Measurements from ENCODE around the gene POLR3B. TPM values are rescaled to one million over a fixed set of nuclear protein-coding genes. Genes with fewer than 3 reads are reported as not detected.

The POLR3B gene
- total and polyA plus RNA-seq, 10 of the 15 experiments (the other 5 are each of a cell fraction or from before 2014, with no cell fraction given): 2.3 to 10.5 (median 8.0) TPM

DNA sequence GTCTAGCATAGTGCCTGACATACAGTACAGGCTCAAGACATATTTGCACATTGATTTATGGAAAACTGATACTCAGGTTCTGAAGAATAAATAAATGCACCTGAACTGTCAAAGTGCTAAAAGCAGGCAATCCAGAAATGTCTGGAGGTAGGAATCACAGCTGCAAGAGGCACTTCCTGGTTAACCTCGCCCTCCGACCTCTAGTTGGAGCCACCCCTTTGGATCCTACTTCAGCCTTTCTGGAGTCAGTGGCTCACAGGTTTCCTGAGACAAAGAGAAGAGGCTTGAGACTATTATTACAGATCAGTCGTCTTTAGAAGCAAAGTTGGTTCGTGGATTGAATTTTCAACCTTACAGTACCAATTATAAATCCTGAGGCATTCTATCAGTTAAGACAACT lies 42.0 kb upstream of the POLR3B start (continued):
- no peak for TF ChIP-seq RELA (IDR thresholded peaks at IDR 0.05; ENCODE audit: borderline replicate concordance, partially characterized antibody)

DNA sequence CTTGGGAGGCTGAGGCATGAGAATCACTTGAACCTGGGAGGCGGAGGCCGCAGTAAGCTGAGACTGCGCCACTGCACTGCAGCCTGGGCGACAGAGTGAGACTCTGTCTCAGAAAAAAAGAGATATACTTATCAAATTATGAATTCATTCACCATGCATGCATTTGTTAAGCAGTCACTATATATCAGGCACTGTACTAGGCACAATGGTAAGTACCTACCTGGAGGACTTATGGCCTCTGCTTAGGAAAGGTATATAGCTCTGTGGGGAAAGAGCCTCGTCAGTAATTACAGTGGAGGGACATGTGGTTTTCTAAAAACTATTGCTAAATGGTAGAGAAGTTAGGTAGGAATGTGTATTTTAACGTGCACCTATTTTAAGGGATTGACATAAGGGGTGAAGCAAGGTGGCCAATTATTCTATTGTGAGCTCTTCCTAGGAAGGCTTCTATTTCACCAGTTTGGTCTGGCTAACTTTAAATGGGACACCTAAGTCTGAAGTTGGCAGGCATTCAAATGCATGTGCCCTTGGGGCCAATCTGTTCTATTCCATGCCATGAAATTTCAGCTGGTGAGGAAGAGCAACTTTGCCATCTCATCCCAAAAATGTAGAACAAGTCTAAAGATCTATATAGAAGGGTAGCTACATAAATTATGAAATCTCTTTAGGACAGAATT lies 40.0 kb upstream of the POLR3B start:
- intact Hi-C loops (cut with micrococcal nuclease; ENCODE audit: unreplicated experiment) (no loop called here), in situ Hi-C loops (cut with MboI) (no loop called here)
- H3K27ac ChIP-seq (ENCODE audit: control insufficient read depth, insufficient read depth): no peak overlapping the region
- ATAC-seq (no peak), DNase-seq (ENCODE audit: low read depth, low spot score) (no peak), FAIRE-seq (no peak)
- no peak overlapping the region for H2AFZ ChIP-seq (ENCODE audit: control insufficient read depth, low read depth, low read length)
- ChIA-PET SMC1A (ENCODE audit: uncharacterized antibody, unreplicated experiment) (interaction anchor here (0.8 to 1.2 kb wide), 3 partner anchors 9 to 28 kb away, joined by 3 to 5 read pairs (median 5); no protein-coding TSS in a partner anchor), CTCF (interaction anchor here (0.8 to 1.1 kb wide), 3 partner anchors 9 to 90 kb away, joined by 3 to 4 read pairs (median 4); partner anchors contain the start of gene POLR3B), POLR2A (no interaction called here), RAD21 (ENCODE audit: unreplicated experiment) (interaction anchor here (1.0 kb wide), 1 partner anchor 40 kb away, joined by 3 read pairs; no protein-coding TSS in a partner anchor)
- H3K4me1 ChIP-seq (ENCODE audit: control insufficient read depth, insufficient read depth, low read length): no peaks in the 10 kb centered on the region
- no peaks in the 10 kb centered on the region for H3K36me3 ChIP-seq (ENCODE audit: control insufficient read depth in 2 of 2, insufficient read depth in 2 of 2, low read length in 1 of 2)
- no peak overlapping the region for H3K4me3 ChIP-seq
- no peak overlapping the region for H3K9ac ChIP-seq (ENCODE audit: control insufficient read depth, insufficient read depth, low read length)
- 83% methylated on average over 6 of the region's 6 CpGs for WGBS (ENCODE audit: insufficient coverage, insufficient replicate concordance, low lambda C conversion rate, missing lambda C conversion rate)
- no peak overlapping the region for H3K4me2 ChIP-seq (ENCODE audit: control insufficient read depth, insufficient read depth)
- H3K9me3 ChIP-seq (replicated peaks; ENCODE audit: control insufficient read depth, insufficient read depth, low read length): no peaks in the 10 kb centered on the region
- TF ChIP-seq RELB (IDR thresholded peaks at IDR 0.05; ENCODE audit: low read depth): no peak
- TF ChIP-seq STAT1 (conservative IDR thresholded peaks at IDR 0.05): no peak
- TF ChIP-seq PAX5 (IDR thresholded peaks at IDR 0.05; ENCODE audit: borderline replicate concordance, low read depth, low read length): no peak
- TF ChIP-seq ATF7 (IDR thresholded peaks at IDR 0.05; ENCODE audit: low read depth): no peak
- no peak for TF ChIP-seq MYB (IDR thresholded peaks at IDR 0.05; ENCODE audit: borderline replicate concordance, low read depth, low read length)
- no peak for TF ChIP-seq FOXK2 (IDR thresholded peaks at IDR 0.05)
- no peak for TF ChIP-seq MEF2B (IDR thresholded peaks at IDR 0.05; ENCODE audit: partially characterized antibody, poor library complexity, severe bottlenecking)
- TF ChIP-seq ATF2 (IDR thresholded peaks at IDR 0.05; ENCODE audit: low read length): no peak
- TF ChIP-seq TCF3 (IDR thresholded peaks at IDR 0.05; ENCODE audit: borderline replicate concordance, insufficient read depth, low read depth, low read length): no peak
- no peak for TF ChIP-seq STAT3 (IDR thresholded peaks at IDR 0.05; ENCODE audit: low read depth, low read length)
- no peak for TF ChIP-seq BHLHE40 (IDR thresholded peaks at IDR 0.05; ENCODE audit: borderline replicate concordance in 1 of 2, low read depth in 2 of 2, low read length in 1 of 2)
- H3K27me3 ChIP-seq (replicated peaks in 1 of 2; ENCODE audit: control insufficient read depth in 2 of 2, insufficient read depth in 2 of 2, low read length in 1 of 2): no peaks in the 10 kb centered on the region
- no peaks in the 10 kb centered on the region for H3K79me2 ChIP-seq (ENCODE audit: control insufficient read depth, insufficient read depth, low read length)
- no TSS peak for BruUV-seq (replicated peaks)
- H4K20me1 ChIP-seq (ENCODE audit: control insufficient read depth, insufficient read depth): no peaks in the 10 kb centered on the region

Measured in GM12878 (cell line).